Activated CD8-positive, alpha-beta T cell treated with anti-CD3 and anti-CD28 coated beads for 36 hours (primary cell): ENCODE measurements around the gene TMEM184A. TPM values are rescaled to one million over a fixed set of nuclear protein-coding genes. Genes with fewer than 3 reads are reported as not detected.
A peak's percentile ranks its signal among the peaks of the same experiment; 100 is the strongest.

Experiments
- ATAC-seq: fragments of 200-7000 bp; cut with Tn5 transposase; one replicate; pipeline ENCODE4 v1.10.0; 2021; ENCODE audit warnings: mild to moderate bottlenecking, moderate library complexity
- CTCF ChIA-PET: fragments of 350-600 bp; sonication (Branson Sonifier 250); formaldehyde crosslinking; loops from one replicate; lab custom pipeline; 2021; ENCODE audit warnings: antibody characterized with exemption; lab: Charles Lee
- POLR2A ChIA-PET: fragments of 350-600 bp; sonication (Branson Sonifier 250); formaldehyde crosslinking; loops from one replicate; lab custom pipeline; 2021; ENCODE audit warnings: antibody characterized with exemption; lab: Charles Lee
- DNase-seq: peaks from one replicate; pipeline ENCODE4 v3.0.0-alpha.2; 2020
- H3K27ac Mint-ChIP-seq: one replicate; pipeline ENCODE4 v1.8.0; 2021; ENCODE audit warnings: mild to moderate bottlenecking, mixed read lengths
- H3K27me3 Mint-ChIP-seq: one replicate; pipeline ENCODE4 v1.8.0; 2021; ENCODE audit warnings: mixed read lengths
- H3K36me3 Mint-ChIP-seq: one replicate; pipeline ENCODE4 v1.8.0; 2021; ENCODE audit warnings: low read depth, mixed read lengths
- H3K4me1 Mint-ChIP-seq: one replicate; pipeline ENCODE4 v1.8.0; 2021; ENCODE audit warnings: low read depth, mixed read lengths
- H3K4me3 Mint-ChIP-seq: one replicate; pipeline ENCODE4 v1.8.0; 2021; ENCODE audit warnings: mild to moderate bottlenecking, moderate library complexity, mixed read lengths
- H3K9me3 Mint-ChIP-seq: one replicate; pipeline ENCODE4 v1.8.0; 2021; ENCODE audit warnings: mixed read lengths
- CTCF ChIP-seq: fragments of 200-600 bp; IDR thresholded peaks from one replicate; pipeline ENCODE4 v1.8.0; 2022; ENCODE audit warnings: antibody characterized with exemption, mild to moderate bottlenecking
- intact Hi-C: fragments of 100-400 bp; cut with micrococcal nuclease; formaldehyde crosslinking; loops from one replicate; pipeline ENCODE4 v1.10.0; 2022
- total RNA-seq, 2 experiments: library from RNA; stranded (reverse); gene quantifications; one replicate each; pipeline ENCODE4 v1.2.3, GENCODE V29; 2021

Gene TMEM184A
- total RNA-seq, 2 experiments from 2014 or later, result not detected

GRCh38 chr7:1569016-1569415 is 13.0 kb upstream of the TMEM184A start:
- ATAC-seq, result no peak
- no peaks in the 10 kb centered on the region for H3K27me3 Mint-ChIP-seq
- peaks cover 26% of the 10 kb centered on the region for H3K36me3 Mint-ChIP-seq
- peak; percentile 49 for DNase-seq
- peak overlapping the region; percentile 83 for H3K27ac Mint-ChIP-seq
- intact Hi-C loops, result no loop called here
- H3K9me3 Mint-ChIP-seq, result no peaks in the 10 kb centered on the region
- TF ChIP-seq CTCF, result no peak
- peaks cover 38% of the 10 kb centered on the region for H3K4me1 Mint-ChIP-seq
- CTCF ChIA-PET, result no interaction called here
- POLR2A ChIA-PET, result interaction anchor here (0.8 kb wide), 1 partner anchor 65 kb away, joined by 3 read pairs; no protein-coding TSS in a partner anchor
- H3K4me3 Mint-ChIP-seq, result peak overlapping the region; percentile 81

GRCh38 chr7:1567896-1568510 is 12.0 kb upstream of the TMEM184A start:
- DNase-seq, result no peak
- Mint-ChIP-seq H3K4me3 (peak overlapping the region; percentile 81), H3K9me3 (no peaks in the 10 kb centered on the region), H3K36me3 (peaks cover 26% of the 10 kb centered on the region), H3K4me1 (peaks cover 38% of the 10 kb centered on the region), H3K27me3 (no peaks in the 10 kb centered on the region), H3K27ac (peak overlapping the region; percentile 70)
- POLR2A ChIA-PET, result no interaction called here
- no peak for TF ChIP-seq CTCF
- CTCF ChIA-PET, result no interaction called here
- no peak for ATAC-seq
- intact Hi-C loops, result no loop called here

- H3K36me3 Mint-ChIP-seq, result peaks cover 24% of the 10 kb centered on the region
- POLR2A ChIA-PET, result no interaction called here
- peak overlapping the region; percentile 29 for H3K4me3 Mint-ChIP-seq
- no peaks in the 10 kb centered on the region for H3K27me3 Mint-ChIP-seq
- intact Hi-C loops, result no loop called here
- H3K9me3 Mint-ChIP-seq, result no peaks in the 10 kb centered on the region
- DNase-seq, result no peak
- no peak for ATAC-seq
- peaks cover 33% of the 10 kb centered on the region for H3K4me1 Mint-ChIP-seq
- no peak for TF ChIP-seq CTCF
- H3K27ac Mint-ChIP-seq, result no peak overlapping the region
- CTCF ChIA-PET, result no interaction called here
These were observed 11.2 kb upstream of the TMEM184A start for GRCh38 chr7:1567049-1567771.

GRCh38 chr7:1566687-1567048 is 10.7 kb upstream of the TMEM184A start:
- H3K36me3 Mint-ChIP-seq, result peaks cover 23% of the 10 kb centered on the region
- intact Hi-C loops, result no loop called here
- ATAC-seq (no peak), DNase-seq (no peak)
- peaks cover 28% of the 10 kb centered on the region for H3K4me1 Mint-ChIP-seq
- TF ChIP-seq CTCF, result no peak
- H3K9me3 Mint-ChIP-seq, result no peaks in the 10 kb centered on the region
- POLR2A ChIA-PET, result no interaction called here
- no peaks in the 10 kb centered on the region for H3K27me3 Mint-ChIP-seq
- H3K27ac Mint-ChIP-seq, result no peak overlapping the region
- no peak overlapping the region for H3K4me3 Mint-ChIP-seq
- CTCF ChIA-PET, result no interaction called here

- intact Hi-C loops, result no loop called here
- Mint-ChIP-seq H3K9me3 (no peaks in the 10 kb centered on the region), H3K36me3 (peaks cover 20% of the 10 kb centered on the region), H3K4me3 (no peak overlapping the region), H3K27me3 (no peaks in the 10 kb centered on the region), H3K4me1 (peaks cover 21% of the 10 kb centered on the region), H3K27ac (no peak overlapping the region)
- DNase-seq (no peak), ATAC-seq (no peak)
- POLR2A ChIA-PET, result interaction anchor here (0.6 kb wide), 1 partner anchor 842 kb away, joined by 3 read pairs; no protein-coding TSS in a partner anchor
- no peak for TF ChIP-seq CTCF
- CTCF ChIA-PET, result no interaction called here
These were observed 8.6 kb upstream of the TMEM184A start for GRCh38 chr7:1564603-1565022.
